GM12891 (cell line): ENCODE results near the gene NXPE3.

Experiments used
- POLR2A ChIP-seq: IDR thresholded peaks from 2 replicates; pipeline ENCODE4 v1.6.1; 2011; ENCODE audit warnings: low read depth, low read length, control low read depth
- POLR2AphosphoS5 ChIP-seq: IDR thresholded peaks from 2 replicates; pipeline ENCODE4 v1.6.1; 2011; ENCODE audit warnings: low read depth, low read length, control low read depth

DNA sequence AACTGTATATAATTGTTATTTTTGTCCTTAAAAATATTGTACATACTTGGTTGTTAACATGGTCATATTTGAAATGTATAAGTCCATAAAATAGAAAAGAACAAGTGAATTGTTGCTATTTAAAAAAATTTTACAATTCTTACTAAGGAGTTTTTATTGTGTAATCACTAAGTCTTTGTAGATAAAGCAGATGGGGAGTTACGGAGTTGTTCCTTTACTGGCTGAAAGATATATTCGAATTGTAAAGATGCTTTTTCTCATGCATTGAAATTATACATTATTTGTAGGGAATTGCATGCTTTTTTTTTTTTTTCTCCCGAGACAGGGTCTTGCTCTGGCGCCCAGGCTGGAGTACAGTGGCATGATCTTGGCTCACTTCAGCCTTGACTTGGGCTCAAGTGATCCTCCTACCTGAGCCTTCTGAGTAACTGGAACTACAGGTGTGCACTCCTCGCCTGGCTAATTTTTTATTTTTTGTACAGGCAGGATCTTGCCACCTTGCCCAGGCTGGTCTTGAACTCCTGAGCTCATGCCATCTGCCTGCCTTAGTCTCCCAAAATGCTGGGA is 81.0 kb downstream of the NXPE3 start:
- TF ChIP-seq POLR2AphosphoS5 (no peak), POLR2A (no peak; the same call in 1 of the 2 replicates)
